HL-60 (cell line): Measurements from ENCODE around the gene EIF1AD.

ENCODE experiments used
- DNase-seq, 2 experiments: peaks; one replicate each; pipeline ENCODE4 v3.0.0-alpha.2; 2010 to 2020; ENCODE audit warnings: low read depth in 1 of 2, low spot score in 1 of 2
- H3K27ac ChIP-seq: fragments of 250-450 bp; sonication (Bioruptor Pico); replicated peaks from 2 replicates; pipeline ENCODE4 v1.5.1; 2020; ENCODE audit warnings: mild to moderate bottlenecking, moderate library complexity
- H3K27me3 ChIP-seq: fragments of 250-450 bp; sonication (Bioruptor Pico); 2 replicates; pipeline ENCODE4 v1.5.1; 2021; ENCODE audit warnings: mild to moderate bottlenecking, moderate library complexity; ENCODE audit not compliant: insufficient read depth, poor library complexity, severe bottlenecking
- H3K4me3 ChIP-seq: replicated peaks from 2 replicates; pipeline ENCODE4 v1.5.1; 2011; ENCODE audit warnings: mild to moderate bottlenecking, control low read depth, low read length; ENCODE audit not compliant: insufficient read depth
- GABPA ChIP-seq: IDR thresholded peaks from 2 replicates; pipeline ENCODE4 v1.6.1; 2012; ENCODE audit warnings: low read depth
- POLR2AphosphoS5 ChIP-seq: IDR thresholded peaks from 2 replicates; pipeline ENCODE4 v1.6.1; 2012; ENCODE audit warnings: low read depth
- SPI1 ChIP-seq: IDR thresholded peaks from 2 replicates; pipeline ENCODE4 v1.6.1; 2012; ENCODE audit warnings: low read depth, mild to moderate bottlenecking, borderline replicate concordance
- TF ChIP-seq, protein P1 (sequence below): IDR thresholded peaks from 2 replicates; pipeline ENCODE4 v1.6.1; 2012; ENCODE audit warnings: low read depth; ENCODE audit not compliant: insufficient replicate concordance
- TF ChIP-seq, protein P2 (sequence below): IDR thresholded peaks from one replicate; pipeline ENCODE4 v1.5.1; 2011; ENCODE audit warnings: low read length, control low read depth, inconsistent platforms; ENCODE audit not compliant: insufficient read depth

EIF1AD gene

DNA sequence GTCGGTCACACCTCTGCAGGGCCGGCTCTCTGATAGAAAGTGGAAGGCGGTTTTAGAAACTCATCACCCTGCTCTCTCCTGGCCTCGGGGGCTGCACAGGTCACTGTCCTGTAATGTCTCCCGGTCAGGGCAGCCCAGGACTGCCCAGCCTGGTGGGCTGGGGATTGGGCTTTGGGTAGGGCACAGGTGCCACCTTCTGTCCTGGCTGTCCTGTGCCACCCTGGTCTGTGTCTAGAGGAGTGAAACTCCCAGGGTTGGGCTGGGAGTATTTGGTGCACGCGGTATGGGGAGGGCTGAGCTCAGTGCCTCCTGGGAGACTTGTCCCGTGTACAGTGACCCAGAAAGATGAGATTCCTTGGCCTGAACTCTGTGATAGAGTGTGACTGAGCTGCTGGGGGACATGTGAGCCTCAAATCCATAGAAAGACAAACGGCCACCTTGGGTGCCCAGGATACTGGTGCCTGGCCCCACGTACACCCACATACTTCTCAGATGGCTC lies 22.6 kb downstream of the EIF1AD start:
- TF ChIP-seq POLR2AphosphoS5 = peak; percentile 22; the same call in 1 of the 2 replicates
- TF ChIP-seq, protein P1, sequence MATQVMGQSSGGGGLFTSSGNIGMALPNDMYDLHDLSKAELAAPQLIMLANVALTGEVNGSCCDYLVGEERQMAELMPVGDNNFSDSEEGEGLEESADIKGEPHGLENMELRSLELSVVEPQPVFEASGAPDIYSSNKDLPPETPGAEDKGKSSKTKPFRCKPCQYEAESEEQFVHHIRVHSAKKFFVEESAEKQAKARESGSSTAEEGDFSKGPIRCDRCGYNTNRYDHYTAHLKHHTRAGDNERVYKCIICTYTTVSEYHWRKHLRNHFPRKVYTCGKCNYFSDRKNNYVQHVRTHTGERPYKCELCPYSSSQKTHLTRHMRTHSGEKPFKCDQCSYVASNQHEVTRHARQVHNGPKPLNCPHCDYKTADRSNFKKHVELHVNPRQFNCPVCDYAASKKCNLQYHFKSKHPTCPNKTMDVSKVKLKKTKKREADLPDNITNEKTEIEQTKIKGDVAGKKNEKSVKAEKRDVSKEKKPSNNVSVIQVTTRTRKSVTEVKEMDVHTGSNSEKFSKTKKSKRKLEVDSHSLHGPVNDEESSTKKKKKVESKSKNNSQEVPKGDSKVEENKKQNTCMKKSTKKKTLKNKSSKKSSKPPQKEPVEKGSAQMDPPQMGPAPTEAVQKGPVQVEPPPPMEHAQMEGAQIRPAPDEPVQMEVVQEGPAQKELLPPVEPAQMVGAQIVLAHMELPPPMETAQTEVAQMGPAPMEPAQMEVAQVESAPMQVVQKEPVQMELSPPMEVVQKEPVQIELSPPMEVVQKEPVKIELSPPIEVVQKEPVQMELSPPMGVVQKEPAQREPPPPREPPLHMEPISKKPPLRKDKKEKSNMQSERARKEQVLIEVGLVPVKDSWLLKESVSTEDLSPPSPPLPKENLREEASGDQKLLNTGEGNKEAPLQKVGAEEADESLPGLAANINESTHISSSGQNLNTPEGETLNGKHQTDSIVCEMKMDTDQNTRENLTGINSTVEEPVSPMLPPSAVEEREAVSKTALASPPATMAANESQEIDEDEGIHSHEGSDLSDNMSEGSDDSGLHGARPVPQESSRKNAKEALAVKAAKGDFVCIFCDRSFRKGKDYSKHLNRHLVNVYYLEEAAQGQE = no peak
- Histone ChIP-seq H3K4me3 (no peak overlapping the region), H3K27ac (no peak overlapping the region), H3K27me3 (no peaks in the 10 kb centered on the region)
- no peak for DNase-seq

DNA sequence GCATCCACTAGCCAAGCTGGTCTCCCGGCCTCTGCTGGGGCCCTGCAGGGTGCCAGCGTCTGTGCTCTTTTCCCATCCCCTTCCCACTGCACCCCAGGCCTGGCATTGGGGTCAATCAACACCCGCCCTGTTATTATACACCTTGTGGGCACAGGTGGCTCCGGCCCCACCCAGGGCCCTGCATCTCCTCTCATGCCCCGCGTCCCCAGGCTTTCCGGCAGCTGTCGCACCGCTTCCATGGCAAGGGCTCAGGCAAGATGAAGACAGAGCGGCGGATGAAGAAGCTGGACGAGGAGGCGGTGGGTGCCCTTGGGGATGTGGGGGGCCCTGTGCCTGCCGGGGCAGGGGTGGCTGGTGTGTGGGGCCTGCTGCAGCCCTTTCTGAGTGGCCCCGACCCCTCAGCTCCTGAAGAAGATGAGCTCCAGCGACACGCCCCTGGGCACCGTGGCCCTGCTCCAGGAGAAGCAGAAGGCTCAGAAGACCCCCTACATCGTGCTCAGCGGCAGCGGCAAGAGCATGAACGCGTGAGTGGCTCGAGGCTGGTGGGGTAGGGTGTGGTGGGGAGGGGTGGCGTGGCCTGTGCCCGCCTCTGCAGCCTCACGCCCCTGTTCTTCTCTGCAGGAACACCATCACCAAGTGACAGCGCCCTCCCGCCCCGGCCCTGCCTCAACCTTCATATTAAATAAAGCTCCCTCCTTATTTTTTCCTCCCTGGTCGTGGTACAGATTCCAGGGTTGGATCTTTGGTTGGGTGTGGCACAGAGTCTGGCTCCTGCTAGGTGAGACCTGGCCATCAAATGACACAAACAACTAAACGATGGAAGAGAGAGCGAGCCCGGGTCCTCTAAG lies 23.3 kb downstream of the EIF1AD start:
- H3K4me3 ChIP-seq = no peak overlapping the region
- DNase-seq = no peak
- no peak overlapping the region for H3K27ac ChIP-seq
- no peaks in the 10 kb centered on the region for H3K27me3 ChIP-seq
- TF ChIP-seq, protein P2, sequence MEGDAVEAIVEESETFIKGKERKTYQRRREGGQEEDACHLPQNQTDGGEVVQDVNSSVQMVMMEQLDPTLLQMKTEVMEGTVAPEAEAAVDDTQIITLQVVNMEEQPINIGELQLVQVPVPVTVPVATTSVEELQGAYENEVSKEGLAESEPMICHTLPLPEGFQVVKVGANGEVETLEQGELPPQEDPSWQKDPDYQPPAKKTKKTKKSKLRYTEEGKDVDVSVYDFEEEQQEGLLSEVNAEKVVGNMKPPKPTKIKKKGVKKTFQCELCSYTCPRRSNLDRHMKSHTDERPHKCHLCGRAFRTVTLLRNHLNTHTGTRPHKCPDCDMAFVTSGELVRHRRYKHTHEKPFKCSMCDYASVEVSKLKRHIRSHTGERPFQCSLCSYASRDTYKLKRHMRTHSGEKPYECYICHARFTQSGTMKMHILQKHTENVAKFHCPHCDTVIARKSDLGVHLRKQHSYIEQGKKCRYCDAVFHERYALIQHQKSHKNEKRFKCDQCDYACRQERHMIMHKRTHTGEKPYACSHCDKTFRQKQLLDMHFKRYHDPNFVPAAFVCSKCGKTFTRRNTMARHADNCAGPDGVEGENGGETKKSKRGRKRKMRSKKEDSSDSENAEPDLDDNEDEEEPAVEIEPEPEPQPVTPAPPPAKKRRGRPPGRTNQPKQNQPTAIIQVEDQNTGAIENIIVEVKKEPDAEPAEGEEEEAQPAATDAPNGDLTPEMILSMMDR = no peak
- TF ChIP-seq SPI1 = no peak
- no peak for TF ChIP-seq POLR2AphosphoS5
- TF ChIP-seq, protein P1 = no peak
- no peak for TF ChIP-seq GABPA

DNA sequence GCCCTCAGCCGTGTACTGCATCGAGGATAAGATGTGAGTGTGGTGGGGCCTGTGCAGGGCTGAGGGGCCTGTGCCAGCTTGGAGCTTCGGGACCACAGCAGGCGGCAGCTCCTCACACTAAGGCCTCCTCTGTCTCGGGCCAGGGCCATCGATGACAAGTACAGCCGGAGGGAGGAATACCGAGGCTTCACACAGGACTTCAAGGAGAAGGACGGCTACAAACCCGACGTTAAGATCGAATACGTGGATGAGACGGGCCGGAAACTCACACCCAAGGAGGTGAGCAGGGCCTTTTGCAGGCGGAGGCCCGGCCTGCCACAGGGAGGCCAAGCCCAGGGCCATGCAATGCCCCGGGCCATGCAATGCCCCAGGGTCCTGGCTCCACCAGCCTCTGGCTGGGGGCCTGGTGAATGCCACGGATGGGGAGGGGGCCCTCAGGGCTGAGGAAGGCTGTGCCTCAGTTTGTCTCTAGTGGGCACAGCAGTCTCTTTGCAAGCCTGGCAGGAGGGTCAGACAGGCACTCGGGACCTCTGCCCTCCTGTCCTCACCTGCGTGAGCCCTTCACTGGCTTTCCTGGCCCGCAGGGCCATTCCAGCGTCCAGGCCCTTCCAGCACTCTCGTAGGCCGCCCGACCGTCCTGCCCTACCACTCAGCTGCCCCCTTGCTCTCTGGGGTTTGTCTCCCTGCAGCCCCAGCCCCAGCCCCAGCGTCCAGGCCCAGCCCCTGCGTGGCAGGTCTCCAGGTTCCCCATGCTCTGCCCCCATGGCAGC lies 24.2 kb downstream of the EIF1AD start:
- DNase-seq = no peak
- no peak for TF ChIP-seq SPI1
- TF ChIP-seq, protein P2 = no peak
- no peak for TF ChIP-seq GABPA
- TF ChIP-seq, protein P1 = no peak
- TF ChIP-seq POLR2AphosphoS5 = no peak
- H3K27ac ChIP-seq = no peak overlapping the region

More for the DNA sequence above, 24.2 kb downstream of the EIF1AD start:
- Histone ChIP-seq H3K4me3 (no peak overlapping the region), H3K27me3 (no peaks in the 10 kb centered on the region)
